ENCODE measurements around the gene RMI2. TPM values are rescaled to one million over a fixed set of nuclear protein-coding genes. Genes with fewer than 3 reads are reported as not detected.

The RMI2 gene
- total RNA-seq, 3 donors from 2014 or later, result 0.16 to 1.6 (median 0.33) TPM

DNA sequence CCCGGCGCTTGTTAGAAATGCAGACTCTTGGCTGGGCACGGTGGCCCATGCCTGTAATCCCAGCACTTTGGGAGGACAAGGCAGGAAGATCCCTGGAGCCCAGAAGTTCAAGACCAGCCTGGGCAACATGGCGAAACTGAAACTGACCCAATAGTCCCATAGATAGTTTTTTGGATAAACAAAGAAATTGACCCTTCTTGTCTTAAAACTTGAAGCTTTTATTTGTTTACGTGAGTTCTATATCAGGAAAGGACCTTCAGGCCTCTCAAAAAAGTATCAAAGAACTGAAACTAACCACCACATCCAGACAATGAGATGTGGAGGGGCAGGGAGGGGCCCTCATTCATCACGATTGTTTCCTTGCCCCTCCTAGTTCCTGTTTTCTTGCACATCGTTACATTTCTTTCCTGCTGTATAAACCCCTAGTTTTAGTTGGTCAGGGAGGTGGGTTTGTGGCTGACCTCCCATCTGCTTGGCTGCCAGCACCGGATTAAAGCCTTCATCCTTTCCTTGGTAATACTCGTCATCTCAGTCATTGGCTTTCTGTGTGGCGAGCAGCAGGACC lies 34.2 kb upstream of the RMI2 start:
- no peak overlapping the region for H3K4me3 ChIP-seq
- H3K27me3 ChIP-seq, result no peaks in the 10 kb centered on the region
- H3K36me3 ChIP-seq, result no peaks in the 10 kb centered on the region
- no peak overlapping the region for H3K27ac ChIP-seq
- no peaks in the 10 kb centered on the region for H3K4me1 ChIP-seq
- DNase-seq (ENCODE audit: low spot score in 2 of 2), result no peak
- intact Hi-C loops (cut with DNase I; ENCODE audit: low total_unique reads), result no loop called here
- TF ChIP-seq POLR2AphosphoS5 (IDR thresholded peaks at IDR 0.05) (no peak), POLR2A (IDR thresholded peaks at IDR 0.05) (no peak)
- TF ChIP-seq, protein P1, sequence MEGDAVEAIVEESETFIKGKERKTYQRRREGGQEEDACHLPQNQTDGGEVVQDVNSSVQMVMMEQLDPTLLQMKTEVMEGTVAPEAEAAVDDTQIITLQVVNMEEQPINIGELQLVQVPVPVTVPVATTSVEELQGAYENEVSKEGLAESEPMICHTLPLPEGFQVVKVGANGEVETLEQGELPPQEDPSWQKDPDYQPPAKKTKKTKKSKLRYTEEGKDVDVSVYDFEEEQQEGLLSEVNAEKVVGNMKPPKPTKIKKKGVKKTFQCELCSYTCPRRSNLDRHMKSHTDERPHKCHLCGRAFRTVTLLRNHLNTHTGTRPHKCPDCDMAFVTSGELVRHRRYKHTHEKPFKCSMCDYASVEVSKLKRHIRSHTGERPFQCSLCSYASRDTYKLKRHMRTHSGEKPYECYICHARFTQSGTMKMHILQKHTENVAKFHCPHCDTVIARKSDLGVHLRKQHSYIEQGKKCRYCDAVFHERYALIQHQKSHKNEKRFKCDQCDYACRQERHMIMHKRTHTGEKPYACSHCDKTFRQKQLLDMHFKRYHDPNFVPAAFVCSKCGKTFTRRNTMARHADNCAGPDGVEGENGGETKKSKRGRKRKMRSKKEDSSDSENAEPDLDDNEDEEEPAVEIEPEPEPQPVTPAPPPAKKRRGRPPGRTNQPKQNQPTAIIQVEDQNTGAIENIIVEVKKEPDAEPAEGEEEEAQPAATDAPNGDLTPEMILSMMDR (IDR thresholded peaks at IDR 0.05), result no peak
- no peaks in the 10 kb centered on the region for H3K9me3 ChIP-seq

DNA sequence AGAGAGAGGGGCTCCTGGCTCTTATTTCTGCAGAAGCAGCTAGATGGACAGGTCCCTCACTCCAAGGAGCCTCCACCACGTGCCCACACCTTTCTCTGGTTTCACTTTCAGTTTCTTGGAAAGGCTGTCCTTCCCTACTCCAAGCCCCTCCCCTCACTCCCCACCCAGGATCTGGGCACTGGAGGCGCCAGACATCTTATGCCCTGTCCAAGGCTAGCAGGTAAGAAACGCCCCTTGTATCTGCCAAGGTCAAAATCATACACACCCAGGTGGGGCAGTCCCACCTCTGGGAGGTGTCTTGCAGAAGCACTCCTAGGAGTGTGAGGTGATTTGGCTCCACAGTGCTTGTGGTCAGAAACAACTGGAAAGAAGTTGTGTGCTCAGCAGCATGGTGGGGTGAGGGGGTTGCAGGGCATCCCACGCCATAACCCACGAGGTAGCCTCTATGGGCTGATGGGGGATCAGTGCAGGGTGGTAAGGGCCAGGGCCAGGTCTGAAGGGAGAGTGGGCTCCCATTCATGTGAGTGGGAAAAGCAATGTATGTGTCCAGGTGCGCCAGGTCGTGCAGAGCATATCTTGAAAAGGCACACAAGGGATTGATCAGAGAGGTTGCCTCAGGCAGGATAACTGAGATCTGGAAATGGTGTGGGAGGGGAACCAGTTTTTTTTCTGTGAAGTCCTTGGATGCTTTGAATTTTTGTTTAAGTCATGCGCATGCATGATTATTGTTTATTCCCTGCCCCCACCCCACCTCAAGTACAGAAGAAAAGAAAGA lies 32.4 kb upstream of the RMI2 start:
- Histone ChIP-seq H3K27ac (peak overlapping the region in 1 of 2 donors; percentile 5), H3K27me3 (no peaks in the 10 kb centered on the region), H3K4me3 (peak overlapping the region in 2 of 3 donors; percentile 28 to 44), H3K4me1 (no peaks in the 10 kb centered on the region), H3K36me3 (no peaks in the 10 kb centered on the region), H3K9me3 (no peaks in the 10 kb centered on the region)
- DNase-seq (ENCODE audit: low spot score in 2 of 2), result no peak
- TF ChIP-seq POLR2AphosphoS5 (IDR thresholded peaks at IDR 0.05), result no peak
- TF ChIP-seq POLR2A (IDR thresholded peaks at IDR 0.05), result no peak
- TF ChIP-seq, protein P1 (IDR thresholded peaks at IDR 0.05), result no peak
- intact Hi-C loops (cut with DNase I; ENCODE audit: low total_unique reads), result no loop called here

DNA sequence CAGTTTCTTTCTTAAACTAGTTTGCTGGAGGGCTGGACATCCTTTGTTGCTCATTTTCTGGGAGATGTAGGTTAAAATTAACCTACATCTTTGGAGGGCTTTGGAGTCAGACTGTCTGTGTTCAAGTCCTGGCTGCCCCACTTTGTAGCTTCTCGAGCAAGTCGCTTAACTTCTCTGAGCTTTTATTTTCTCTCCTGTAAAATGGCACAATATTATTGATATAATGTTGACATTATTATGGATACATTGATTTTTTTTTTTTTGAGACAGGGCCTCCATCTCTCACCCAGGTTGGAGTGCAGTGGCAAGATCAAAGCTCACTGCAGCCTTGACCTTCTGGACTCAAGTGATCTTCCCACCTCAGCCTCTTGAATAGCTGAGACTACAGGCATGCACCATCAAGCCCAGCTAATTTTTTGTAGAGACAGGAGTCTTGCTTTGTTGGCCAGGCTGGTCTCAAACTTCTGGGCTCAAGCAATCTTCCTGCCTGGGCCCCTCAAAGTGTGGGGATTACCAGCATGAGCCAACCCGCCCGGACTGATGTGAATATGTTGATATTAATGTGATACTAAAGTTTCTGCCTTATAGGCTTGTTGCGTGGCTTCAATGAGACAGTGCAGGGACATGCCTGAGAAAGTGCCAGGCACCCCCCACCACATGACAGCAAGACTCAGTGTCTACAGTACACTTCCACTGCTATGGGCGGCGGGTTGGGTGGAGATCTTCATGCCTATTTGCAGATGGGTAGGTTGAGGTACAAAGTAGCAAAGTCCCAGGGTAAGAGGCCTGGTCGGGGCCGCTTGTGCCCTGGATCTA lies 31.6 kb upstream of the RMI2 start:
- no peak for TF ChIP-seq POLR2A (IDR thresholded peaks at IDR 0.05)
- TF ChIP-seq POLR2AphosphoS5 (IDR thresholded peaks at IDR 0.05), result no peak
- TF ChIP-seq, protein P1 (IDR thresholded peaks at IDR 0.05), result no peak
- intact Hi-C loops (cut with DNase I; ENCODE audit: low total_unique reads), result no loop called here
- Histone ChIP-seq H3K4me3 (no peak overlapping the region), H3K27ac (no peak overlapping the region), H3K4me1 (no peaks in the 10 kb centered on the region), H3K36me3 (no peaks in the 10 kb centered on the region), H3K9me3 (no peaks in the 10 kb centered on the region), H3K27me3 (no peaks in the 10 kb centered on the region)
- no peak for DNase-seq (ENCODE audit: low spot score in 2 of 2)

DNA sequence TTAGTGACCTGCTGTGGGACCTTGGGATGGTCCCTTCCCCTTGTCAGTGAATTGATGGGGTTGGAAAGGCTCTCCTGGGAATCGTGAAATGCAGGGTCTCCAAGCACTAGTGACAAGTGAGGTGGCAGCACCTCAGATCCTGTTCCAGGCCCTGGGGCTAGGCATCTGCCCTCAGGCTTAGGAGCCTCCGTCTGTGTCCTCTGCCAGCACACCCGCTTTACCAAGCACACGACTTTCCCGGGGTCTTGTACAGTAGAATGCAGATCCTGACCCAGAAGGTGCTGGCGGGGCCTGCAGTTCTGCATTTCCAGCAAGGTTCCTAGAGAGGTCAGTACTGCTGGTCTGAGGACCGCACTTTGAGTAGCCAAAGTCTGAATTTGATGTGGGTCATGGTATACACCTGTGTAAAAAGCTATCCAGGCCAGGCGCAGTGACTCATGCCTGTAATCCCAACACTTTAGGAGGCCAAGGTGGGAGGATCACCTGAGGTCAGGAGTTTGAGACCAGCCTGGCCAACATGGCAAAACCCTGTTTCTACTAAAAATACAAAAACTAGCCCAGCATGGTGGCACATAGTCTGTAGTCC lies 30.9 kb upstream of the RMI2 start:
- no peaks in the 10 kb centered on the region for H3K9me3 ChIP-seq
- no peak for TF ChIP-seq POLR2AphosphoS5 (IDR thresholded peaks at IDR 0.05)
- TF ChIP-seq, protein P1 (IDR thresholded peaks at IDR 0.05), result no peak
- no peak for TF ChIP-seq POLR2A (IDR thresholded peaks at IDR 0.05)
- no peak overlapping the region for H3K27ac ChIP-seq
- H3K4me1 ChIP-seq, result no peaks in the 10 kb centered on the region
- H3K27me3 ChIP-seq, result no peaks in the 10 kb centered on the region
- intact Hi-C loops (cut with DNase I; ENCODE audit: low total_unique reads), result no loop called here
- DNase-seq (ENCODE audit: low spot score in 2 of 2), result no peak
- H3K36me3 ChIP-seq, result no peaks in the 10 kb centered on the region
- H3K4me3 ChIP-seq, result no peak overlapping the region

Data from breast epithelium (tissue), 4 donors.